ENCODE data around the gene PTPN12.

PTPN12 gene

GRCh38 chr7:77644774-77645173, 107.7 kb downstream of the PTPN12 start:
- Histone ChIP-seq H3K9me3 (ENCODE audit: insufficient read depth, low read depth, low read length) (no peaks in the 10 kb centered on the region), H3K79me2 (ENCODE audit: insufficient read depth, low read length) (no peaks in the 10 kb centered on the region), H4K20me1 (ENCODE audit: insufficient read depth, low read length, poor library complexity, severe bottlenecking) (no peaks in the 10 kb centered on the region), H3F3A (ENCODE audit: low read depth) (no peaks in the 10 kb centered on the region), H2AFZ (ENCODE audit: low read length) (no peak overlapping the region), H3K27me3 (ENCODE audit: insufficient read depth, low read length, poor library complexity, severe bottlenecking) (no peaks in the 10 kb centered on the region), H3K36me3 (ENCODE audit: insufficient read depth, low read length) (no peaks in the 10 kb centered on the region), H3K4me3 (ENCODE audit: low read length, poor library complexity, severe bottlenecking) (no peak overlapping the region), H3K9ac (ENCODE audit: low read depth, low read length, poor library complexity, severe bottlenecking) (no peak overlapping the region), H3K4me2 (ENCODE audit: low read depth, low read length, poor library complexity, severe bottlenecking) (no peak overlapping the region), H3K4me1 (ENCODE audit: insufficient read depth, low read length, poor library complexity, severe bottlenecking) (peaks cover 6% of the 10 kb centered on the region), H3K9me2 (replicated peaks; ENCODE audit: low read depth, low read length) (no peaks in the 10 kb centered on the region)
- no peak for TF ChIP-seq EZH2phosphoT487 (IDR thresholded peaks at IDR 0.05; ENCODE audit: borderline replicate concordance)

DNA sequence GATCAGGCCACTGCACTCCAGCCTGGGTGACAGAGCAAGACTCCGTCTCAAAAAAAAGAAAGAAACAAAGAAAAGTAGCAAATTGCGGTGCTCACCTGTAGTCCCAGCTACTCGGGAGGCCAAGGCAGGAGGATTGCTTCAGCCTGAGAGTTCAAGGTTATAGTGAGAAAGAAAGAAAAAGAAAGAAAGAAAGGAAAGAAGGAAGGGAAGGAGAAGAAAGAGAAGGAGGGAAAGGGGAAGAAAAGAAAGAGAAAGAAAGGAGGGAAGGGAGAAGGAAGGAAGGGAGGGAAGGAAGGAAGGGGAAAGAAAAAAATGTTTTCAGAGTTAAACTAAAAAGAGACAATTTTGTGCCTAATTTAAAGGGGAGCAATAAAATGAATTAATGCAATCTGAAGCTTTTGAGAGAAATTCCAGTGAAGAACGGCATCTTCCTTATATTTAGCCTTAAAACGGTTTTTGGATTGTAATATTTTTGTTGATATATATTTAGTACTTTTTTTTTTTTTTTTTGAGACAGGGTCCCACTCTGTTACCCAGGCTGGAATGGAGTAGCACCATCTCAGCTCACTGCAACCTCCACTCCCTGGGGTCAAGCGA, 111.7 kb downstream of the PTPN12 start:
- Histone ChIP-seq H3K79me2 (ENCODE audit: insufficient read depth, low read length) (no peaks in the 10 kb centered on the region), H3K9me3 (ENCODE audit: insufficient read depth, low read depth, low read length) (no peaks in the 10 kb centered on the region), H3K36me3 (ENCODE audit: insufficient read depth, low read length) (no peaks in the 10 kb centered on the region), H3K4me2 (ENCODE audit: low read depth, low read length, poor library complexity, severe bottlenecking) (no peak overlapping the region), H3K9ac (ENCODE audit: low read depth, low read length, poor library complexity, severe bottlenecking) (no peak overlapping the region), H3F3A (ENCODE audit: low read depth) (no peaks in the 10 kb centered on the region), H3K4me3 (ENCODE audit: low read length, poor library complexity, severe bottlenecking) (no peak overlapping the region), H3K9me2 (replicated peaks; ENCODE audit: low read depth, low read length) (no peaks in the 10 kb centered on the region), H4K20me1 (ENCODE audit: insufficient read depth, low read length, poor library complexity, severe bottlenecking) (no peaks in the 10 kb centered on the region), H2AFZ (ENCODE audit: low read length) (no peak overlapping the region), H3K4me1 (ENCODE audit: insufficient read depth, low read length, poor library complexity, severe bottlenecking) (peaks cover 6% of the 10 kb centered on the region), H3K27me3 (ENCODE audit: insufficient read depth, low read length, poor library complexity, severe bottlenecking) (no peaks in the 10 kb centered on the region)
- TF ChIP-seq, protein P1, sequence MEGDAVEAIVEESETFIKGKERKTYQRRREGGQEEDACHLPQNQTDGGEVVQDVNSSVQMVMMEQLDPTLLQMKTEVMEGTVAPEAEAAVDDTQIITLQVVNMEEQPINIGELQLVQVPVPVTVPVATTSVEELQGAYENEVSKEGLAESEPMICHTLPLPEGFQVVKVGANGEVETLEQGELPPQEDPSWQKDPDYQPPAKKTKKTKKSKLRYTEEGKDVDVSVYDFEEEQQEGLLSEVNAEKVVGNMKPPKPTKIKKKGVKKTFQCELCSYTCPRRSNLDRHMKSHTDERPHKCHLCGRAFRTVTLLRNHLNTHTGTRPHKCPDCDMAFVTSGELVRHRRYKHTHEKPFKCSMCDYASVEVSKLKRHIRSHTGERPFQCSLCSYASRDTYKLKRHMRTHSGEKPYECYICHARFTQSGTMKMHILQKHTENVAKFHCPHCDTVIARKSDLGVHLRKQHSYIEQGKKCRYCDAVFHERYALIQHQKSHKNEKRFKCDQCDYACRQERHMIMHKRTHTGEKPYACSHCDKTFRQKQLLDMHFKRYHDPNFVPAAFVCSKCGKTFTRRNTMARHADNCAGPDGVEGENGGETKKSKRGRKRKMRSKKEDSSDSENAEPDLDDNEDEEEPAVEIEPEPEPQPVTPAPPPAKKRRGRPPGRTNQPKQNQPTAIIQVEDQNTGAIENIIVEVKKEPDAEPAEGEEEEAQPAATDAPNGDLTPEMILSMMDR (conservative IDR thresholded peaks at IDR 0.05; ENCODE audit: low read length): no peak
- no peak for TF ChIP-seq EZH2phosphoT487 (IDR thresholded peaks at IDR 0.05; ENCODE audit: borderline replicate concordance)

DNA sequence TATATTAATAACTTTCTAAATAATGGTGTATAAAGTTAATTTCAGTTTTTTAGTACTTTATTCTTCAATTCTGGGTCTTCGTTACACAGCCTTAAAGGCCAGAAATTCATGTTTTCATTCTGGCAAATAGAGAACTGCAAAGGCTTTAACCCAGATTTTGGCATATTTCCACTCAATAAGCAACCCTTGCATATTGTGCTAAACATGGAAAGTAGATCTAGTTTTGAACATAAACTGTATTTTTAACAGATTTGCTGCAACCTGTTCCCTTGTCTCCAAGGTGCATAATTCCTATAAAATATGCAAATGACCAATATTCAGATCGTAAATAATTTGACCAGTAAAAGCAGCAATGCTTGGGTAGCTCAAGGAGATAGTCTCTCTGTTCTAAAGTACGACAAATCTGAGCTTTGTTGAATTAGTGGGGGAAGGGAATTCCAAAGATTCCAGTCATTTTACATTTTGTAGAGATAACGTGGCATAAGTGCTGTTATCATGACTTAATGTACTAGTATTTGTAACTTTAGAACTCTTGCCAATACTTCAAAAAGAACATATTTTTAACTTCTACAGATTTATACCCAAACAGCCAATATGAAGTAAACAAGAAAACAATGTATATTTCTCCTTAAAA, 112.7 kb downstream of the PTPN12 start:
- no peak overlapping the region for H2AFZ ChIP-seq (ENCODE audit: low read length)
- TF ChIP-seq, protein P1 (conservative IDR thresholded peaks at IDR 0.05; ENCODE audit: low read length): no peak
- no peak for TF ChIP-seq EZH2phosphoT487 (IDR thresholded peaks at IDR 0.05; ENCODE audit: borderline replicate concordance)
- H3K36me3 ChIP-seq (ENCODE audit: insufficient read depth, low read length): no peaks in the 10 kb centered on the region
- no peak overlapping the region for H3K4me3 ChIP-seq (ENCODE audit: low read length, poor library complexity, severe bottlenecking)
- no peak overlapping the region for H3K9ac ChIP-seq (ENCODE audit: low read depth, low read length, poor library complexity, severe bottlenecking)
- H3K4me1 ChIP-seq (ENCODE audit: insufficient read depth, low read length, poor library complexity, severe bottlenecking): peaks cover 4% of the 10 kb centered on the region
- H3K9me3 ChIP-seq (ENCODE audit: insufficient read depth, low read depth, low read length): no peaks in the 10 kb centered on the region
- no peaks in the 10 kb centered on the region for H3K27me3 ChIP-seq (ENCODE audit: insufficient read depth, low read length, poor library complexity, severe bottlenecking)
- no peaks in the 10 kb centered on the region for H3K9me2 ChIP-seq (replicated peaks; ENCODE audit: low read depth, low read length)
- H4K20me1 ChIP-seq (ENCODE audit: insufficient read depth, low read length, poor library complexity, severe bottlenecking): no peaks in the 10 kb centered on the region
- H3F3A ChIP-seq (ENCODE audit: low read depth): no peaks in the 10 kb centered on the region
- H3K79me2 ChIP-seq (ENCODE audit: insufficient read depth, low read length): no peaks in the 10 kb centered on the region
- H3K4me2 ChIP-seq (ENCODE audit: low read depth, low read length, poor library complexity, severe bottlenecking): no peak overlapping the region
